Smooth muscle cell of the brain vasculature (primary cell): ENCODE data around the gene NELL1.

Experiments used
- DNase-seq: peaks from one replicate; pipeline ENCODE4 v3.0.0-alpha.2; 2012; ENCODE audit warnings: low read depth, low spot score

Gene NELL1

GRCh38 chr11:21556926-21557325 is 887.5 kb downstream of the NELL1 start:
- no peak for DNase-seq

GRCh38 chr11:21560466-21560975 is 891.1 kb downstream of the NELL1 start:
- no peak for DNase-seq

- DNase-seq = no peak
Observed at GRCh38 chr11:21561581-21561980, 892.2 kb downstream of the NELL1 start.

GRCh38 chr11:21564095-21564494 is 894.7 kb downstream of the NELL1 start:
- DNase-seq = no peak

- DNase-seq = no peak
Observed at GRCh38 chr11:21564833-21565682, 895.7 kb downstream of the NELL1 start.

- no peak for DNase-seq
Observed at GRCh38 chr11:21566521-21567117, 897.2 kb downstream of the NELL1 start.

- DNase-seq = no peak
Observed at GRCh38 chr11:21567645-21568290, 898.4 kb downstream of the NELL1 start.

GRCh38 chr11:21572210-21572609 is 902.8 kb downstream of the NELL1 start:
- no peak for DNase-seq

- DNase-seq = no peak
Observed at GRCh38 chr11:21582791-21583190, 913.4 kb downstream of the NELL1 start.

GRCh38 chr11:21588754-21589153 is 919.4 kb downstream of the NELL1 start:
- DNase-seq = no peak

- no peak for DNase-seq
Observed at GRCh38 chr11:21602699-21603098, 933.3 kb downstream of the NELL1 start.

- no peak for DNase-seq
Observed at GRCh38 chr11:21603886-21604285, 934.5 kb downstream of the NELL1 start.

- no peak for DNase-seq
Observed at GRCh38 chr11:21604564-21604963, 935.2 kb downstream of the NELL1 start.

- DNase-seq = no peak
Observed at GRCh38 chr11:21612326-21612725, 942.9 kb downstream of the NELL1 start.

- DNase-seq = no peak
Observed at GRCh38 chr11:21614961-21615360, 945.6 kb downstream of the NELL1 start.

GRCh38 chr11:21615955-21616371 is 946.6 kb downstream of the NELL1 start:
- DNase-seq = no peak

GRCh38 chr11:21622566-21622965 is 953.2 kb downstream of the NELL1 start:
- DNase-seq = no peak

GRCh38 chr11:21622995-21623394 is 953.6 kb downstream of the NELL1 start:
- no peak for DNase-seq
